ENCODE data around the gene TWNK.

The TWNK gene

DNA sequence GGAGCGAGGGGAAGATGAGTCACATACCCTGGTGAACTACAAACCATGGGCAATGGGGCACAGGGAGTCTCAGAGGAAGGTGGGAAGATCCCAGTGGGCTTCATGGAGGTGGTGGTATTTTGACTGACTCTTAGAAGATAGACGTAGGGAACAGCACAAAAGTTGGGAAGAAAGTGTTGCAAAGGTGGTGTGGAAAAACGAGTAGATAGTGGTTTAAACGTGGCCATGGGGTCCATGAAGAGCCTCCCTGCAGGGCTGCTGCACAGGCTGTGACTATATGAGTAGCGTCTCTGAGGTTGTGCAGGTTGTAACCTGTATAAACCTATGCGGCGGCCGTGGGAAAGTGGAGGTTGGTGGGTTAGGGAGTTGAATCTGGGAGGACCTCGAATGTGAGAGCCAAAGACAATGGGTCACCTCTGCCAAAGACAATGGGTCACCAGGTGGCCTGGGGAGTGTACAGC lies 26.1 kb downstream of the TWNK start:
- no peak for DNase-seq

GRCh38 chr10:101014230-101014884 lies 27.0 kb downstream of the TWNK start:
- peak; percentile 58 to 73 for DNase-seq

DNA sequence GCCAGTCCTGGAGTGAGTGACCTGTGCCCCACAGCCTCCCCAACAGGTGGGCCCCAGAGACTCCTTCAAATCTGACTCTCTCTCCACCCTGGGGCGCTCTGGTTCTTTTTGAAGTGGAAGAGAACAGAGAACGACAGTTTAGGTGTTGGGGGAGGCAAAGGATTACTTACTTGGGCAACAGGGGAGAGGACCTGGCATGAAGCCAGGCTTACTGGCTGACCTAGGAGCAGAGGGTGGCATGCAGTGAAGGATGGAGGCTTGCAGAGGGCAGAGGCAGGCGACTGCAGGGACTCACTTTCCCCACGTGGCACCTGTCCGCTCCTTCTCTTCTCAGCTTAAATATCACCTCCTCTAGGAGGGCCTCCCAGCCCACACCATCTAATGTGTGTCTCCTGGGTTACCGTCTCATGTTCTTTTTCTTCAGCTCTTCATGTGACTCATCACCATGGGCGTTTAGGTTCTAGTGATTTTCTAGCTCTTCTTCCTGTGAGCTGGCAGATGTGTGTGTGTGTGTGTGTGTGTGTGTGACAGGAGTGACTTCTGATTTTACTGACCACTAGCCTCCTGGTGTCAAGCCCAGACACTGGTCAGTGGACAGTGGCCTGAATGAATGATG lies 27.7 kb downstream of the TWNK start:
- no peak for DNase-seq

GRCh38 chr10:101015582-101015973 lies 28.2 kb downstream of the TWNK start:
- DNase-seq: no peak

DNA sequence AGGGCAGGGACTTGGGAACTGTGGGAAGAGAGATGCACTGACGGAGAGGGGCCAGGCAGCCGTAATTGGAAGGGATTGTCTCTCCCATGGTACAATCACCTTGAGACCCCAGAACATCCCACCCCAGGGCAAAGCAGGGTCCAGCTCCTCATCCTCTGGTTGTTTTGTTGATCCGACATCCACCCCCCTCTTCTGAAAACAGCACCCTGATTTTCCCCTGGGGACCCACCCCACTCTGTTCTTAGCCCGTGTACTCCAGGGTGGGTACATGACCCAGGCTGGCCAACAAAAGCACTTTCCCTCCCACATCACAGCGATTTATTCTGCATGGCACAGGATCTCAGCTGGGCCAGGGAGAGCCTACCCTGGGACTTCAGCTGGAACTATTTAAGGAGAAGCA lies 29.5 kb downstream of the TWNK start:
- no peak for DNase-seq

DNA sequence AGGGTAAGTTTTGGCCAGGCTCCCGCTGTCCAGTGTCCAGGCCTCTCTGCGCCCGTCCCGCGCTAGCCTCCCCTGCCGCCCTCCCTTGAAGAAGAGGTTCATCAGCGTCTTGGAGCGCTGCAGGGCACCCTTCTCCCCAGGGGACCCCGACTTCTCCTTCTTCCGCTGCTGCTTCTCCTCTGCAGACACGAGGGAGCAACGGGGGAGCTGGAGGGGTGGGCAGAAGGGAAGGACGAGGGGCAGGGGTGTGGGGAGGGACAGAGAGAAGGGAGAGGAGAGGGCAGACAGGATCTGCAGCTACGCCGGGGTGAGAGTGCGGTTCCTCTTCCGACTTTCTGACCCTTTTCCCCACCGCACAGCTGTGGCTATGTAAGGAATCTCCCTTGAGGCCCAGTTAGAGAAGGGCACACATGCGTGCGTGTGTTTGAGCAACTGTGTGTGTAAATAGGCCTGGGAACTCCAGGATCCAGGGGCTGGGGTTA lies 30.8 kb downstream of the TWNK start:
- DNase-seq: no peak

DNA sequence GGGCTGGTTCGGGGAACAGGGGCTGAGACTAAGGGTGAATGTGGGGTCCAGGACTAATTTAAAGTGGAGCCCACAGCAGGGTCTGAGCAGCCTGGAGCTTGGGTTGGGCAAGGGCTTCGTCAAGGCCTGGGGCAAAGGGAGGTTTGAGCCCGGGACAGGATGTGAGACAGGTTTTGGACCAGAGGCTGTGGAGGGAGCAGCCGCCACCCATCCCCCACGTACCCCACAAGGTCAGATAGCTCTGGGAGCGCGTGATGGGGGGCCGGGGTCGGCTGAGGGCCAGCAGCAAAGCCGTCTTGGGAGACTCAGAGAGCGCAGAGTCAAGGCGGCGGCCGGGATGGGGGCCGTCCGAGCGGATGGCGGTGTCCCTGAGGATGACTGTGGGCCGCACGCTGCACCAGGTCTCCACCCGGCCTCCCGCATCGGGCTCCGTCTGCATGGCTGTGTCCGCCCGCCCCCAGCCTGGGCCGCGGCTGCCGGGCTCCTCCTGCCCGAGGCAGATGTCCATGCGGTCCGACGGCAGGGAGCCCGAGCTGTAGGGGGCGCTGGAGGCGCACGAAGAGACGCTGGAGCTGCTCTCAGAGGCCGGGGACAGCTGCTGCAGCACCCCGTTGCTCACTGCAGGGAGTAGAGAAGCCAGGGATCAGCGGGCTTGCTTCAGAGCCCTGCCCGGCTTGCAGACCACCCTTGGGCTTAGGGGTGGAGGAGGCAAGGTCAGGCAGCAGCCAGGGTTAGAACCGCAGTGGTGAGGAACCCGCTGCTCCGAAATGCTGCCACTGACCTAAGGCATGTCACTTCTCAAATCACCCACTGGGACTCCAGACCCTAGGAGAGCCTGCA lies 31.5 kb downstream of the TWNK start:
- DNase-seq: peak; percentile 62 to 78

DNA sequence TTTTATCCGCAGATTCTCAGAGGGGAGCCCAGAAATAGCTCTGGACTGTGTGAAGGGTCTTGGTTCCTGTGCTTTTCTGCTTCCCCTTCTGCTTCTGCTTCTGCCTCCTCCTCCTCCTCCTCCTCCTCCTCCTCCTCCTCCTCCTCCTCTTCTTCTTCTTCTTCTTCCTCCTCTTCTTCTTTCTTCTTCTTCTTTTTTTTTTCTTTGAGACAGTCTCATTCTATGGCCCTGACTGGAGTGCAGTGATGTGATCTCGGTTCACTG lies 32.0 kb downstream of the TWNK start:
- no peak for DNase-seq

DNA sequence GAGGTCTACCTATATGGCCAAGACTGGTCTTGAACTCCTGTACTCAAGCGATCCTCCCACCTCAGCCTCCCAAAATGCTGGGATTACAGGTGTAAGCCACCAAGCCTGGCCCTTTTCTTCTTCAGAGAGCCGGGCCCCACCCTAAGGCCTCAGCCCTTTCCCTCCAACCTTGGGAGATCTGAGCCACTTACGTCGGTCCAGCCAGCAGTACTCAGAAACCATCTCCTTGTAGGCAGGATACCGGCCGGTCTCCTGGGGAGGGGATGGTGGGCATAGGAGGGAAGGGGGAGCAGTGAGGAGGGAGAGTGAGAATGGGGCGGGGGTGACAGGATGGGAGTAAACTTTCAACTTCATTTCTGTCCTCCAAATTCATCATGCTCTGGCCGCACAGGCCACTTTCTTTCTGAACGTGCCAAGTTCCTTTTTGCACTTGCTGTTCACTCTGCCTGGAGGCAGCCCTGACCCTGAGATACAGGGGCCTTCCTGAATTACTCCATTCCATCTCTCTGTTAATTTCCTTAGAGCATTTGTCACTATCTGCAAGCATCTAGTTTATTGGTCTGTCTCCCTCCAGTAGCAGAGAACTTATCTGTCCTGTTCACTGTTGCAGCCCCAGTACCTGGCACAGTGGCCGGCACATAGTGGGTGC lies 33.2 kb downstream of the TWNK start:
- DNase-seq: no peak

DNA sequence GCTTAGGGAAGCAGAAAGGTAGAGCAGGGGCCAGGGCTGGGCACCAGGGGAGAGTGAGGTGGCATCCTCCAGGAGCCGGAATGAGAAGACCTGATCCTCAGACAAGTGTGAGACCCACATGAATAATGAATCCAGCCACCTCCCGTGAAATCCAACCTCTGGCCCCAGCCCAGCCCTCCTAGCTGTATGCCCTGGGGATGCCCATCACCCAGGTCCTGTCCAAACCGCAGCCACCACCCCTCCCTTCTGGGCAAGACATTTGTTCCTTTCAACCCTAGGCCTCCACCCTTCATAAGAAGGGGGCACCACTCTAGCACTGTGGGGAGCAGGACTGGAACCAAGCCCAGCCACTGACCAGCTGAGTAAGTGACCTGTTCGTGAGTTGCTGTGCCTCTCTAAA lies 33.9 kb downstream of the TWNK start:
- DNase-seq: no peak

DNA sequence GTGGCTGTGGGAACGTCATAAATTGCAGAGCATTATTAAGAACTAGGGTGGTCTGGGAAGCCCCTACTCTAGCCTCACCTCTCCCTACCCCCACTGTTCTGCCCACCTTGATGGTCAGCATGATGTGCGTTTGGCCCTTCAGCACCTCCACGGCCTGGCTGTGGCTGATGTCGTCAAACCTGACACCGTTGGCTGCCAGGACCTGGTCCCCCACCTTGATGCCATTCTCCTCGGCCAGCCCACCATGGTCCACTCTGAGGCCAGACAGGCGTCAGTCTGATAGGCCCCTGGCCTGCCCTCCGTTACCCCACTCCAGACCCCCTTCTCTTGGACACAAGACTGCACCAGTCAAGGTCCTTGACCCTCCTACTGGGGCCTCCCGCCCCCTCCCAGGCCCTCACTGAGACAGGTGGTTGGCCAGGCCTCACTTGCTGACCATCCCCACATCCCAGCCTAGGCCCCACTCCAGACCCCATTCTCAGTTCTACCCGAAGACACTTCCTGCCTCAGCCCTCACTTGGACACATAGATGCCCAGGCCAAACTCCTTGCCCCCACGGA lies 34.4 kb downstream of the TWNK start:
- no peak for DNase-seq

GRCh38 chr10:101022967-101023705 lies 35.8 kb downstream of the TWNK start:
- no peak for DNase-seq

GRCh38 chr10:101027106-101027720 lies 39.9 kb downstream of the TWNK start:
- no peak for DNase-seq

DNA sequence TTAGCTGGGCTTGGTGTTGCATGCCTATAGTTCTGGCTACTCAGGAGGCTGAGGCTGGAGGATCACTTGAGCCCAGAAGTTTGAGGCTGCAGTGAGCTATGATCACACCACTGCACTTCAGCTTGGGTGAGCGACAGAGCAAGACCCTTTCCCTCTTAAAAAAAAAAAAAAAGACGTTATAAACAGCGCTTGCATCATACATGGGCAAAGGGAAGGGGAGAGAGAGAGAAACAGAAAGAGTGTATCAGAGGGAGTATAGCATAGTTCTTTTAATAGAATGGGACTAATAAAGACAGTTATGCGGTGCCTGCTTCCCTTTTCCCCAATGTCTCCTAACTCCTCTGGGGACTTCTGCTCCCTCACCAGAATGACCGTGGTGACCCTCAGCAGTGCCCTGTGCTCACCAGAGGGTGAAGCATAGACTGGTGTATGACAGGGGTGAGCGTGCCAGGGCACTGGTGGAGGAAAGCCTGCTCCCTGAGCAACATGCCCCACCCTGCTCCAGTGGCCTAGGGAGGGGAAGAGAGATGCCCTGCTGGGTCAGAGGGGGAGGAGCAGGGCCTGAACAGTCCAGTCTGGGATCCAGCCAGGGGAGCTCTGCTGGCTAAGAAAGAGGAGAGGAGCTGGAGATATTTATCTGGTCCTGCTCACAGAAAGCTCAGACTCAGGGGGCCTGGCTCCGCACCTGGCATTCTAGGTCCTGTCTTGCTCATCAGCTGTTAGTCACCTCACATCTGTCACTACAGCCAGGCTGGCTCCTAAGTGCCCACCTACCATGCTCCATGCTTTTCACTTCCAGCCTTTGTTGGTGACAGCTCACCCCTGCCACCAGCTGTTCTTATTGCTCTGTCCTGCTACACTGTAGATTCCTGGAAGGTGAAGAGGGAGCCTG lies 41.3 kb downstream of the TWNK start:
- no peak for DNase-seq

- no peak for DNase-seq
Observed at GRCh38 chr10:101029520-101030295, 42.4 kb downstream of the TWNK start.

- no peak for DNase-seq
Observed at GRCh38 chr10:101030496-101031127, 43.3 kb downstream of the TWNK start.

DNA sequence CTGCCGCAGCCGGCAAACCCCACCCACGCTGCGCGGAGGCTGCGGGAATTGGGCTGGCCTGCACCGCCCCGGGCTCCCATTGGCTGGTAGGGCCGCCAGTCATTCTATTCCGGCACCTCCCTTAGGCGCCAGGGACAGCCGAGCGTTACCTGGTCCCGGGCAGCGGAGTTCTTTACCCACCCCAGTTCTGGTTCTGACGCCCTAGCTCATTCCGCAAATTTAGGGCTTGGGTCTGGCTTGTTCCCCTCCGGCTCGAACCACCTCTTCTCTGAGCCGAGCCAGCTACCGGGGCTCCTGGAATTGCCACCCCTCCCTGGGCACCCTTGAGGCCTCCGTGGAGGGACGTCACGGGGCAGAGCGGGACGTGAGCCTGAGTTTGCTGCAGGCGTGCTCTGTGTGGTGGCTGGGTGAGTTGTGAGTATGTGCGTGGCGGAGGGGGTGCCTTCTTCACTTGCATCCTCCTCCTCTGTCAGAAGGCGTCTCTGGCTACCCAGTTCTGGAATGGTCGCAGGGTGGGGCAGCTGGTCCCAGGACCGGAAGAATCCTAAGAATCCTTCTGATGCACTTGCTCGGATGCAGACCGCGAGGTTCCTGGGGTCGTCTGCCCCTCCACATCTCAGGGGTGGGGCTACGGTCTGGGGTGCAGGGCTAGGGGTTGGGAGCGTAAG lies 43.9 kb downstream of the TWNK start, which contains the start of the genes PDZD7 and SFXN3:
Gene PDZD7, minus strand, starts transcription at position 2 of the 668 bp plus-strand sequence. CDS start 910 bp downstream, outside the sequence.
Gene SFXN3, plus strand, starts transcription at position 107 of the 668 bp plus-strand sequence. CDS start 3,461 bp downstream, outside the sequence.
- DNase-seq: peak; percentile 89 to 94

GRCh38 chr10:101031796-101032636 lies 44.7 kb downstream of the TWNK start:
- peak; percentile 83 to 86 for DNase-seq
